GM18505 (cell line): ENCODE results near the gene MAP2K4.
"Not testable (repeated sequence)": the region's sequence is repeated elsewhere in the genome, so short reads cannot be mapped to it uniquely, and the experiment has no call there.

ENCODE experiments used
- ATAC-seq: cut with Tn5 transposase; IDR thresholded peaks from one replicate; pipeline ENCODE4 v1.9.1; 2021; ENCODE audit not compliant: unreplicated experiment
- POLR2A ChIP-seq: IDR thresholded peaks from 4 replicates; pipeline ENCODE4 v1.6.1; 2011; ENCODE audit warnings: borderline replicate concordance; ENCODE audit not compliant: insufficient read depth, insufficient read length; ENCODE audit errors: extremely low read depth

MAP2K4 gene

GRCh38 chr17:12122075-12122474 lies 101.4 kb downstream of the MAP2K4 start:
- TF ChIP-seq POLR2A: no peak
- ATAC-seq: no peak

- no peak for ATAC-seq
- TF ChIP-seq POLR2A: no peak
Observed at GRCh38 chr17:12127177-12127576, 106.5 kb downstream of the MAP2K4 start.

- ATAC-seq: no peak
- TF ChIP-seq POLR2A: no peak
Observed at GRCh38 chr17:12127667-12128066, 107.0 kb downstream of the MAP2K4 start.

GRCh38 chr17:12128946-12129345 lies 108.3 kb downstream of the MAP2K4 start:
- no peak for ATAC-seq
- TF ChIP-seq POLR2A: no peak

GRCh38 chr17:12133183-12133582 lies 112.5 kb downstream of the MAP2K4 start:
- no peak for ATAC-seq

GRCh38 chr17:12134101-12134500 lies 113.4 kb downstream of the MAP2K4 start:
- no peak for TF ChIP-seq POLR2A
- ATAC-seq: no peak

More at GRCh38 chr17:12133183-12133582, 112.5 kb downstream of the MAP2K4 start:
- TF ChIP-seq POLR2A: no peak

- ATAC-seq: no peak
- no peak for TF ChIP-seq POLR2A
Observed at GRCh38 chr17:12134587-12134986, 113.9 kb downstream of the MAP2K4 start.

- TF ChIP-seq POLR2A: no peak
- ATAC-seq: no peak
Observed at GRCh38 chr17:12136243-12136642, 115.6 kb downstream of the MAP2K4 start.

- TF ChIP-seq POLR2A: no peak
- no peak for ATAC-seq
Observed at GRCh38 chr17:12136646-12137045, 116.0 kb downstream of the MAP2K4 start.

- no peak for ATAC-seq
- no peak for TF ChIP-seq POLR2A
Observed at GRCh38 chr17:12137859-12138258, 117.2 kb downstream of the MAP2K4 start.

GRCh38 chr17:12140685-12141084 lies 120.0 kb downstream of the MAP2K4 start:
- ATAC-seq: no peak
- no peak for TF ChIP-seq POLR2A

- not testable (repeated sequence) for ATAC-seq
Observed at GRCh38 chr17:12162187-12162586, 141.5 kb downstream of the MAP2K4 start.

GRCh38 chr17:12164085-12164484 lies 143.4 kb downstream of the MAP2K4 start:
- ATAC-seq: no peak
- no peak for TF ChIP-seq POLR2A

- no peak for ATAC-seq
- TF ChIP-seq POLR2A: no peak
Observed at GRCh38 chr17:12178644-12179330, 158.1 kb downstream of the MAP2K4 start.

GRCh38 chr17:12180644-12181261 lies 160.1 kb downstream of the MAP2K4 start:
- TF ChIP-seq POLR2A: no peak
- no peak for ATAC-seq

- no peak for TF ChIP-seq POLR2A
- ATAC-seq: no peak
Observed at GRCh38 chr17:12187658-12188057, 167.0 kb downstream of the MAP2K4 start.
